SK-N-MC (cell line): ENCODE results near the gene BAD.

ENCODE experiments used
- EZH2 ChIP-seq: fragments of 200-600 bp; sonication (generic); IDR thresholded peaks from one replicate; pipeline ENCODE4 v1.6.1; 2017; ENCODE audit warnings: antibody characterized with exemption
- POLR2AphosphoS5 ChIP-seq: IDR thresholded peaks from 2 replicates; pipeline ENCODE4 v1.6.1; 2012; ENCODE audit warnings: mild to moderate bottlenecking, low read depth, low read length, borderline replicate concordance

DNA sequence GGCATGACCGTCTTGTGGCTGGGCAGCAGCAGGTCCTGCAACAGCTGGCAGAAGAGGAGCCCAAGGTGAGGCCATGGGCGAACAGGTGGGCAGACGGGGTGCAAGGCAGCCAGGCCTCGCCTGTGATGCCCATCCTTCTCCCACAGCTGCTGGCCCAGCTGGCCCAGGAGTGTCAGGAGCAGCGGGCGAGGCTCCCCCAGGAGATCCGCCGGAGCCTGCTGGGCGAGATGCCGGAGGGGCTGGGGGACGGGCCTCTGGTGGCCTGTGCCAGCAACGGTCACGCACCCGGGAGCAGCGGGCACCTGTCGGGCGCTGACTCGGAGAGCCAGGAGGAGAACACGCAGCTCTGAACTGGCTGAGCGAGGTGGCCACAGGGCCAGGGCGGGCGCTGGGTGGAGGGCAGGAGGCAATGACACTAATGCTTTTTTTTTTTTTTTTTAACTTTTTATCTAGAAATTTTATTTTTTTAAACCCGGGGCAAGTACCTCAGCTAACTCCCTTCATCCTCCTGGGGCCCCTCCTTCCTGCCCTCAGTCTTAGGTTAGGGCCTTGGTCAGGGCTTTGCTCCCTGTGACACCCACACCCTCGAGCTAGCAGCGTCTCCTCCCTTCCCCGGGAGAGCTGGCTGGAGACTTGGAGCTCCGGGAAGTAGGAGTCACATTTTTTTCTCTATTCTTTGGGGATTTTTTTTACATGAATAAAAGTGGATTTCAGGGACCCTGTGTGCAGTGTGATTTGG is 17.1 kb downstream of the BAD start:
- no peak for TF ChIP-seq POLR2AphosphoS5
- no peak for TF ChIP-seq EZH2
